Hepatocyte (in vitro differentiated cells): ENCODE results near the gene EEIG1.

Source experiments
- EZH2 ChIP-seq: fragments of 200-600 bp; sonication (generic); IDR thresholded peaks from 2 replicates; pipeline ENCODE4 v1.6.1; 2016; ENCODE audit warnings: antibody characterized with exemption, mild to moderate bottlenecking, borderline replicate concordance
- TF ChIP-seq, protein P1 (sequence below): fragments of 200-600 bp; sonication (generic); IDR thresholded peaks from 2 replicates; pipeline ENCODE4 v1.5.1; 2016; ENCODE audit warnings: antibody characterized with exemption, mild to moderate bottlenecking; ENCODE audit not compliant: poor library complexity

DNA sequence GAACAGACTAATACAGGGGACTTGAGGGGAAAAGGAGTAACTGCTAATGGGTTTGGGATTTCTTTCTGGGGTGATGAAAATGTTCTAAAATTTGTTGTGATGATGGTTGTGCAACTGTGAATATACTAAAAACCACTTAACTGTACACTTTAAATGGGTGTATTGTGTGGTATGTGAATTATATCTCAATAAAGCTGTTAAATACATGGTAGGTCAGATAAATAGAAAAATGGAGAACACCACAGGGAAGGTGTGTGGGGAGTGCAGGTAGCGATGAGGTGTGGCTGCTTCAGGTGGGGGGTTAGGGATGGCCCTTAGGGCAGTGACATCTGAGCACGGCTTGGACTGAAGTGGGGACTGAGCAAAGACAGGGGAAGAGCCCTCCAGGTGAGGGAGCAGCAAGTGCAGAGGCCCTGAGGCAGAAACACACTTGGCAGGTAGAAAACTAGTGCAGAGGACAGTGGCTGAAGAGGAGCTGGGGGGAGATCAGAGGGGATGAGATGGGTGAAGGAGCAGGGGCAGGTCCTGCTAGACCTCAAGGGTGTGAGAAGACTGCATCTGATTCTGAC lies 20.9 kb downstream of the EEIG1 start:
- TF ChIP-seq, protein P1, sequence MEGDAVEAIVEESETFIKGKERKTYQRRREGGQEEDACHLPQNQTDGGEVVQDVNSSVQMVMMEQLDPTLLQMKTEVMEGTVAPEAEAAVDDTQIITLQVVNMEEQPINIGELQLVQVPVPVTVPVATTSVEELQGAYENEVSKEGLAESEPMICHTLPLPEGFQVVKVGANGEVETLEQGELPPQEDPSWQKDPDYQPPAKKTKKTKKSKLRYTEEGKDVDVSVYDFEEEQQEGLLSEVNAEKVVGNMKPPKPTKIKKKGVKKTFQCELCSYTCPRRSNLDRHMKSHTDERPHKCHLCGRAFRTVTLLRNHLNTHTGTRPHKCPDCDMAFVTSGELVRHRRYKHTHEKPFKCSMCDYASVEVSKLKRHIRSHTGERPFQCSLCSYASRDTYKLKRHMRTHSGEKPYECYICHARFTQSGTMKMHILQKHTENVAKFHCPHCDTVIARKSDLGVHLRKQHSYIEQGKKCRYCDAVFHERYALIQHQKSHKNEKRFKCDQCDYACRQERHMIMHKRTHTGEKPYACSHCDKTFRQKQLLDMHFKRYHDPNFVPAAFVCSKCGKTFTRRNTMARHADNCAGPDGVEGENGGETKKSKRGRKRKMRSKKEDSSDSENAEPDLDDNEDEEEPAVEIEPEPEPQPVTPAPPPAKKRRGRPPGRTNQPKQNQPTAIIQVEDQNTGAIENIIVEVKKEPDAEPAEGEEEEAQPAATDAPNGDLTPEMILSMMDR: no peak
- TF ChIP-seq EZH2: no peak
